ENCODE measurements around the gene BIRC3. TPM values are rescaled to one million over a fixed set of nuclear protein-coding genes. Genes with fewer than 3 reads are reported as not detected.

Gene BIRC3
- total and polyA plus RNA-seq, 2 of the 8 experiments (the other 6 are each of a cell fraction or from before 2014, with no cell fraction given): 0.08 to 0.20 TPM

GRCh38 chr11:102386136-102386734 lies 69.0 kb downstream of the BIRC3 start:
- no peak overlapping the region for H3K27ac ChIP-seq (ENCODE audit: low read depth, low read length)
- no peak overlapping the region for H4K5ac ChIP-seq (ENCODE audit: insufficient read length, low read depth, low read length)
- CTCF ChIA-PET (ENCODE audit: partially characterized antibody): interaction anchor here (1.0 kb wide), 2 partner anchors 18 to 110 kb away, joined by 3 to 5 read pairs; no protein-coding TSS in a partner anchor

More at GRCh38 chr11:102386136-102386734, 69.0 kb downstream of the BIRC3 start:
- Histone ChIP-seq H3K79me2 (ENCODE audit: control insufficient read depth in 1 of 2, insufficient read depth in 2 of 2, low read length in 2 of 2) (no peaks in the 10 kb centered on the region), H4K91ac (replicated peaks; ENCODE audit: insufficient read length, low read length) (no peak overlapping the region), H3K9ac (replicated peaks in 1 of 4; ENCODE audit: extremely low read depth in 1 of 4, low read depth in 3 of 4, low read length in 3 of 4) (no peak overlapping the region), H3K9me3 (ENCODE audit: insufficient read depth in 2 of 2, low read depth in 1 of 2, low read length in 1 of 2) (no peaks in the 10 kb centered on the region), H2BK120ac (replicated peaks; ENCODE audit: low read depth, low read length) (no peak overlapping the region), H3K4me2 (ENCODE audit: insufficient read depth in 1 of 2, low read depth in 2 of 2, low read length in 2 of 2) (no peak overlapping the region), H2BK15ac (ENCODE audit: low read length) (no peak overlapping the region), H3K4me3 (ENCODE audit: extremely low read depth in 1 of 4, insufficient read depth in 2 of 4, low read depth in 3 of 4, low read length in 4 of 4) (no peak overlapping the region), H3K36me3 (ENCODE audit: control insufficient read depth in 2 of 4, insufficient read depth in 4 of 4, low read length in 3 of 4) (peaks cover 0 to 4% (median 0%) of the 10 kb centered on the region in 4 experiments; a peak in 3 of 8 replicates), H4K8ac (ENCODE audit: extremely low read depth, insufficient read depth, low read length) (no peak overlapping the region), H2BK12ac (ENCODE audit: low read depth, low read length) (no peak overlapping the region), H2BK20ac (ENCODE audit: low read length) (no peak overlapping the region), H2AK5ac (ENCODE audit: low read depth, low read length) (no peak overlapping the region), H3K4me1 (replicated peaks in 1 of 4; ENCODE audit: control insufficient read depth in 3 of 4, insufficient read depth in 4 of 4, low read length in 3 of 4) (no peaks in the 10 kb centered on the region), H3K23me2 (ENCODE audit: low read depth, low read length) (no peaks in the 10 kb centered on the region), H3K23ac (ENCODE audit: insufficient read length) (no peak overlapping the region), H3K27me3 (replicated peaks in 1 of 4; ENCODE audit: control insufficient read depth in 3 of 4, extremely low read depth in 1 of 4, insufficient read depth in 3 of 4, low read length in 3 of 4) (no peaks in the 10 kb centered on the region), H3K18ac (ENCODE audit: extremely low read depth, low read length) (no peak overlapping the region), H4K20me1 (replicated peaks in 1 of 2; ENCODE audit: control insufficient read depth in 1 of 2, insufficient read depth in 2 of 2, low read length in 2 of 2) (no peaks in the 10 kb centered on the region), H2BK5ac (ENCODE audit: low read depth, low read length) (no peak overlapping the region), H2AFZ (ENCODE audit: low read length) (no peak overlapping the region), H3K79me1 (ENCODE audit: low read depth, low read length) (no peaks in the 10 kb centered on the region), H3K4ac (replicated peaks; ENCODE audit: insufficient read length, low read depth, low read length) (no peak overlapping the region), H3K56ac (replicated peaks; ENCODE audit: insufficient read length, low read depth, low read length) (no peak overlapping the region), H3K14ac (ENCODE audit: insufficient read length) (no peak overlapping the region)
- no peak for TF ChIP-seq RFX5 (IDR thresholded peaks at IDR 0.05; ENCODE audit: borderline replicate concordance, low read depth, low read length)
- TF ChIP-seq CHD2 (IDR thresholded peaks at IDR 0.05; ENCODE audit: low read length): no peak
- POLR2A ChIA-PET (ENCODE audit: partially characterized antibody): no interaction called here
- DNase-seq (ENCODE audit: low read depth in 1 of 2, low spot score in 2 of 2) (no peak), FAIRE-seq (no peak)
- 80% methylated on average over 2 of the region's 2 CpGs; no CpG with 5 or more reads in 1 of the 2 experiments for WGBS, 2 experiments (ENCODE audit: extremely low coverage in 1 of 2, insufficient coverage in 1 of 2, insufficient read length in 1 of 2, insufficient replicate concordance in 2 of 2, low coverage in 1 of 2, low lambda C conversion rate in 2 of 2, missing lambda C conversion rate in 1 of 2)
